NB4 (cell line): ENCODE results near the gene NEK7.

ENCODE experiments used
- MAX ChIP-seq: IDR thresholded peaks from 2 replicates; pipeline ENCODE4 v1.6.1; 2011; ENCODE audit warnings: low read depth, low read length
- MYC ChIP-seq: IDR thresholded peaks from 2 replicates; pipeline ENCODE4 v1.6.1; 2011; ENCODE audit warnings: low read depth, low read length
- POLR2A ChIP-seq: IDR thresholded peaks from 2 replicates; pipeline ENCODE4 v1.6.1; 2011; ENCODE audit warnings: mild to moderate bottlenecking; ENCODE audit not compliant: insufficient read length; ENCODE audit errors: extremely low read depth
- TF ChIP-seq, protein P1 (sequence below): IDR thresholded peaks from one replicate; pipeline ENCODE4 v1.5.1; 2012; ENCODE audit warnings: low read depth, low read length

- TF ChIP-seq POLR2A = no peak
- TF ChIP-seq, protein P1, sequence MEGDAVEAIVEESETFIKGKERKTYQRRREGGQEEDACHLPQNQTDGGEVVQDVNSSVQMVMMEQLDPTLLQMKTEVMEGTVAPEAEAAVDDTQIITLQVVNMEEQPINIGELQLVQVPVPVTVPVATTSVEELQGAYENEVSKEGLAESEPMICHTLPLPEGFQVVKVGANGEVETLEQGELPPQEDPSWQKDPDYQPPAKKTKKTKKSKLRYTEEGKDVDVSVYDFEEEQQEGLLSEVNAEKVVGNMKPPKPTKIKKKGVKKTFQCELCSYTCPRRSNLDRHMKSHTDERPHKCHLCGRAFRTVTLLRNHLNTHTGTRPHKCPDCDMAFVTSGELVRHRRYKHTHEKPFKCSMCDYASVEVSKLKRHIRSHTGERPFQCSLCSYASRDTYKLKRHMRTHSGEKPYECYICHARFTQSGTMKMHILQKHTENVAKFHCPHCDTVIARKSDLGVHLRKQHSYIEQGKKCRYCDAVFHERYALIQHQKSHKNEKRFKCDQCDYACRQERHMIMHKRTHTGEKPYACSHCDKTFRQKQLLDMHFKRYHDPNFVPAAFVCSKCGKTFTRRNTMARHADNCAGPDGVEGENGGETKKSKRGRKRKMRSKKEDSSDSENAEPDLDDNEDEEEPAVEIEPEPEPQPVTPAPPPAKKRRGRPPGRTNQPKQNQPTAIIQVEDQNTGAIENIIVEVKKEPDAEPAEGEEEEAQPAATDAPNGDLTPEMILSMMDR = no peak
- no peak for TF ChIP-seq MYC
- TF ChIP-seq MAX = no peak
Observed at GRCh38 chr1:198167436-198167934, 10.7 kb downstream of the NEK7 start.
